DOHH2 (cell line): ENCODE data around the gene GNB1L.

Experiments used
- EZH2phosphoT487 ChIP-seq: fragments of 200-600 bp; sonication (generic); IDR thresholded peaks from 2 replicates; pipeline ENCODE4 v1.6.1; 2017; ENCODE audit warnings: borderline replicate concordance, mild to moderate bottlenecking, antibody characterized with exemption, low read length, moderate library complexity, mixed read lengths
- TF ChIP-seq, protein P1 (sequence below): fragments of 200-600 bp; sonication (generic); IDR thresholded peaks from one replicate; pipeline ENCODE4 v1.5.1; 2014; ENCODE audit warnings: antibody characterized with exemption, mild to moderate bottlenecking, low read depth, low read length; ENCODE audit not compliant: poor library complexity, severe bottlenecking

DNA sequence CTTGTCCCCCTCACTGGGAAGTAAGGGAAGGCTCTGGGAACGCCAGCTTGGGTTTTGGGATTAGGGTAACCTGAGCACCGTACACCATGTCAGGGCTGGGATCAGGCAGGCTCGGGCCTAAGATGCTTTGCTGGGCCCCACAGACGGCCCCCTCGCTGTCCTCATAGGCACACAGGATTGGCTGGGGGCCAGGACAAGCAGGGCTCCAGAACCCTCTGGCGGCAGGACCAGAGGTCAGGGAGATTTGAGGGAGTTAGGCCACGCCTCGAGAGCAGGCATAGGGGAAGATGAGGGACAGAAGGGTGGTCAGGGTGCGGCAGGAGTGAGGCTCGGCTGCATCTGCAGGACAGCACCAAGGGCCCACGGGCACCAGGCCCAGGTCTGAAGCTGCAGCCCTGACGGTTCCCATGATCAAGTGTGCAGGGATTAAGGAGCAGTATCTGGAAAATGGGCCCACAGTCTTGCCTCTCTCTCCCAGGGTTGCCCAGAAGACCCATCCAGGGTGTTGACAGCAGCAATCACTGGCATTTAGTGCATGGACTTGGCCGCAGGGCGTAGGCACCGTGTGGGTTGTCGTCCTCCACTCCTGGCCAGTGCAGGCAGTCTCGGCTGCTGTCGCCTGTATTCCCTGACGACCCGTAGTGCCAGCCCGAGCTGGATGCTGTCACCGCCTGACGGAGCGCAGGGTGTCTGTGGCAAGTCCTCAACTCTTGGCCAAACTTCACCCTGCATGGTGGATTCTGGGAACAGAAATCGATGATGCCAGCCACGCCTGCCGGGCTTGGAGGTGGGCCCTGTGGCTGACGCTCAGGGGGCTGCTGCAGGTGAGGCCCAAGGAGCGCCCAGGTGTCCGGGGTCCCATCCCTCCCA, 15.7 kb upstream of the GNB1L start:
- TF ChIP-seq, protein P1, sequence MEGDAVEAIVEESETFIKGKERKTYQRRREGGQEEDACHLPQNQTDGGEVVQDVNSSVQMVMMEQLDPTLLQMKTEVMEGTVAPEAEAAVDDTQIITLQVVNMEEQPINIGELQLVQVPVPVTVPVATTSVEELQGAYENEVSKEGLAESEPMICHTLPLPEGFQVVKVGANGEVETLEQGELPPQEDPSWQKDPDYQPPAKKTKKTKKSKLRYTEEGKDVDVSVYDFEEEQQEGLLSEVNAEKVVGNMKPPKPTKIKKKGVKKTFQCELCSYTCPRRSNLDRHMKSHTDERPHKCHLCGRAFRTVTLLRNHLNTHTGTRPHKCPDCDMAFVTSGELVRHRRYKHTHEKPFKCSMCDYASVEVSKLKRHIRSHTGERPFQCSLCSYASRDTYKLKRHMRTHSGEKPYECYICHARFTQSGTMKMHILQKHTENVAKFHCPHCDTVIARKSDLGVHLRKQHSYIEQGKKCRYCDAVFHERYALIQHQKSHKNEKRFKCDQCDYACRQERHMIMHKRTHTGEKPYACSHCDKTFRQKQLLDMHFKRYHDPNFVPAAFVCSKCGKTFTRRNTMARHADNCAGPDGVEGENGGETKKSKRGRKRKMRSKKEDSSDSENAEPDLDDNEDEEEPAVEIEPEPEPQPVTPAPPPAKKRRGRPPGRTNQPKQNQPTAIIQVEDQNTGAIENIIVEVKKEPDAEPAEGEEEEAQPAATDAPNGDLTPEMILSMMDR = no peak
- no peak for TF ChIP-seq EZH2phosphoT487
